Measurements from ENCODE around the gene RELN. TPM values are rescaled to one million over a fixed set of nuclear protein-coding genes. Genes with fewer than 3 reads are reported as not detected.

Gene RELN
- total RNA-seq, 1 experiment from 2014 or later = 4.3 TPM

GRCh38 chr7:103771294-103771693 lies 218.2 kb downstream of the RELN start:
- no peaks in the 10 kb centered on the region for H3K9me3 ChIP-seq
- no peaks in the 10 kb centered on the region for H3K27me3 Mint-ChIP-seq (ENCODE audit: insufficient read depth, unreplicated experiment)
- POLR2A ChIA-PET = no interaction called here
- H3K4me3 ChIP-seq (ENCODE audit: low read depth, low read length) = no peak overlapping the region
- H3K4me1 Mint-ChIP-seq (ENCODE audit: low read depth, unreplicated experiment) = no peaks in the 10 kb centered on the region
- H3K4me1 ChIP-seq = no peaks in the 10 kb centered on the region
- H3K9me3 Mint-ChIP-seq (ENCODE audit: unreplicated experiment) = no peaks in the 10 kb centered on the region
- no peak for TF ChIP-seq CTCF (IDR thresholded peaks at IDR 0.05; ENCODE audit: insufficient read depth in 1 of 2, low read depth in 1 of 2, low read length in 1 of 2, severe bottlenecking in 1 of 2, unreplicated experiment in 1 of 2)
- CTCF ChIA-PET = no interaction called here
- no TSS peak for BruUV-seq (replicated peaks)
- H3K36me3 Mint-ChIP-seq (ENCODE audit: insufficient read depth, unreplicated experiment) = no peaks in the 10 kb centered on the region
- H3K36me3 ChIP-seq (ENCODE audit: control insufficient read depth, insufficient read depth, low read length) = no peaks in the 10 kb centered on the region
- no peaks in the 10 kb centered on the region for H3K27me3 ChIP-seq (replicated peaks; ENCODE audit: control insufficient read depth, insufficient read depth, low read length)
- intact Hi-C loops (cut with micrococcal nuclease; ENCODE audit: unreplicated experiment) = no loop called here
- H3K4me3 Mint-ChIP-seq (ENCODE audit: unreplicated experiment) = no peak overlapping the region
- no peak for DNase-seq
- H3K27ac Mint-ChIP-seq (ENCODE audit: unreplicated experiment) = no peak overlapping the region

- H3K27me3 Mint-ChIP-seq (ENCODE audit: insufficient read depth, unreplicated experiment) = no peaks in the 10 kb centered on the region
- intact Hi-C loops (cut with micrococcal nuclease; ENCODE audit: unreplicated experiment) = no loop called here
- no peaks in the 10 kb centered on the region for H3K9me3 Mint-ChIP-seq (ENCODE audit: unreplicated experiment)
- DNase-seq = no peak
- no peak overlapping the region for H3K4me3 Mint-ChIP-seq (ENCODE audit: unreplicated experiment)
- no peaks in the 10 kb centered on the region for H3K4me1 ChIP-seq
- H3K27me3 ChIP-seq (replicated peaks; ENCODE audit: control insufficient read depth, insufficient read depth, low read length) = no peaks in the 10 kb centered on the region
- BruUV-seq (replicated peaks) = no TSS peak
- ChIA-PET CTCF (no interaction called here), POLR2A (no interaction called here)
- no peak overlapping the region for H3K4me3 ChIP-seq (ENCODE audit: low read depth, low read length)
- TF ChIP-seq CTCF (IDR thresholded peaks at IDR 0.05; ENCODE audit: insufficient read depth in 1 of 2, low read depth in 1 of 2, low read length in 1 of 2, severe bottlenecking in 1 of 2, unreplicated experiment in 1 of 2) = no peak
- no peak overlapping the region for H3K27ac Mint-ChIP-seq (ENCODE audit: unreplicated experiment)
- H3K36me3 Mint-ChIP-seq (ENCODE audit: insufficient read depth, unreplicated experiment) = no peaks in the 10 kb centered on the region
- no peaks in the 10 kb centered on the region for H3K36me3 ChIP-seq (ENCODE audit: control insufficient read depth, insufficient read depth, low read length)
- no peaks in the 10 kb centered on the region for H3K4me1 Mint-ChIP-seq (ENCODE audit: low read depth, unreplicated experiment)
- no peaks in the 10 kb centered on the region for H3K9me3 ChIP-seq
Observed at GRCh38 chr7:103766660-103767059, 222.8 kb downstream of the RELN start.

- DNase-seq = no peak
- BruUV-seq (replicated peaks) = no TSS peak
- H3K4me1 ChIP-seq = no peaks in the 10 kb centered on the region
- CTCF ChIA-PET = no interaction called here
- no peaks in the 10 kb centered on the region for H3K27me3 Mint-ChIP-seq (ENCODE audit: insufficient read depth, unreplicated experiment)
- H3K27me3 ChIP-seq (replicated peaks; ENCODE audit: control insufficient read depth, insufficient read depth, low read length) = no peaks in the 10 kb centered on the region
- no peaks in the 10 kb centered on the region for H3K36me3 ChIP-seq (ENCODE audit: control insufficient read depth, insufficient read depth, low read length)
- POLR2A ChIA-PET = no interaction called here
- H3K9me3 ChIP-seq = no peaks in the 10 kb centered on the region
- H3K36me3 Mint-ChIP-seq (ENCODE audit: insufficient read depth, unreplicated experiment) = no peaks in the 10 kb centered on the region
- no peak overlapping the region for H3K27ac Mint-ChIP-seq (ENCODE audit: unreplicated experiment)
- TF ChIP-seq CTCF (IDR thresholded peaks at IDR 0.05; ENCODE audit: insufficient read depth in 1 of 2, low read depth in 1 of 2, low read length in 1 of 2, severe bottlenecking in 1 of 2, unreplicated experiment in 1 of 2) = no peak
- no peaks in the 10 kb centered on the region for H3K9me3 Mint-ChIP-seq (ENCODE audit: unreplicated experiment)
- no peak overlapping the region for H3K4me3 ChIP-seq (ENCODE audit: low read depth, low read length)
- H3K4me1 Mint-ChIP-seq (ENCODE audit: low read depth, unreplicated experiment) = no peaks in the 10 kb centered on the region
- H3K4me3 Mint-ChIP-seq (ENCODE audit: unreplicated experiment) = no peak overlapping the region
- intact Hi-C loops (cut with micrococcal nuclease; ENCODE audit: unreplicated experiment) = no loop called here
Observed at GRCh38 chr7:103765901-103766300, 223.6 kb downstream of the RELN start.
